AG09309 (cell line): ENCODE results near the gene OR9Q1.

Source experiments
- DNase-seq: peaks from one replicate; pipeline ENCODE4 v3.0.0-alpha.2; 2010; ENCODE audit warnings: low read depth
- H3K4me3 ChIP-seq: 2 replicates; pipeline ENCODE4 v1.5.1; 2011; ENCODE audit warnings: mild to moderate bottlenecking, low read depth, low read length, moderate library complexity; ENCODE audit not compliant: control insufficient read depth
- CTCF ChIP-seq: IDR thresholded peaks from 2 replicates; pipeline ENCODE4 v1.5.1; 2011; ENCODE audit warnings: mild to moderate bottlenecking, low read depth, low read length, inconsistent platforms; ENCODE audit not compliant: insufficient read depth, control insufficient read depth; ENCODE audit errors: missing control alignments

The OR9Q1 gene

DNA sequence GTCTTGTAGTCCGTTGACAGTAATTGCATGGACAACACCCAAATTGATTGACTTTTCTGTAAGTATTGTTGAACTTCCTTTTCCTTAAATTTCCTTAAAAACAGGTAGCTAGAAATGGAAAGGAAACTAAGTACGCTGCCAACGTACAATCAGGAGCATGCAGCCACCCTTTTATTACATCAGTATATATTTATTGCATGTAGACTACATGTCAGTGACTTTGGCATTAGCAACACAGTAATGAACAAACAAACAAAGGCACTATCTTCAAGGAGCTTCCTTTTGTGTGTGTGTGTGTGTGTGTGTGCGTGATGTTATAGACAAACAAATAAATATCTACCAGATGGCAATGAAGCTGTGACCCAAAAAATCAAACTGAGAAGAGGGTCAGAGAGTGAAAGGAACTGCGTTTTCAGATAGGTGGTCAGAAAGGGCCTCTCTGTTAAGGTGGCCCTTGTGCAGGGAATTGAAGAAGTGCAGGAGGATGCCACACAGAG, at the start of gene OR9Q1:
TSS of gene OR9Q1 (plus strand) at position 447 of the 497 bp plus-strand sequence. CDS start 155,564 bp downstream, outside the sequence.
- DNase-seq = no peak
- no peak within 1 kb of the TSS for H3K4me3 ChIP-seq
- TF ChIP-seq CTCF = no peak

DNA sequence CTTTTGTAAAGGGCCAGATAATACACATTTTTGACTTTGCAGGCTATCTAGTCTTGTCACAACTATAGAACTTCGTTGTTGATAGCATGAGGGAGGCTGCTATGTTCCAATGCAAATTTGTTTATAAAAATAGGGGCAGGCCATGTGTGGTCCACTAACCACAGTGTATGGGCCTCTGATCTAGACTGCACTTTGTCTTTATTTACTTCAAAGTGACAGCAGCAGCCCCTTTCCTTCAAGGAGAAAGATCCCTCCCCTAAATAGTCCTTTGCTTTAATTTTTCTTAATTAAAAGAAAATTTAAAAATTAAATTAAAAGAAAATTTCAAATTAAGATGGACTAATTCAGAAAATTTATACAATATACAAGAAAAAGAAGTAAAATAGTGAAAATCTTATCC, 49.5 kb upstream of the OR9Q1 start:
- no peak overlapping the region for H3K4me3 ChIP-seq
- no peak for DNase-seq
- no peak for TF ChIP-seq CTCF

DNA sequence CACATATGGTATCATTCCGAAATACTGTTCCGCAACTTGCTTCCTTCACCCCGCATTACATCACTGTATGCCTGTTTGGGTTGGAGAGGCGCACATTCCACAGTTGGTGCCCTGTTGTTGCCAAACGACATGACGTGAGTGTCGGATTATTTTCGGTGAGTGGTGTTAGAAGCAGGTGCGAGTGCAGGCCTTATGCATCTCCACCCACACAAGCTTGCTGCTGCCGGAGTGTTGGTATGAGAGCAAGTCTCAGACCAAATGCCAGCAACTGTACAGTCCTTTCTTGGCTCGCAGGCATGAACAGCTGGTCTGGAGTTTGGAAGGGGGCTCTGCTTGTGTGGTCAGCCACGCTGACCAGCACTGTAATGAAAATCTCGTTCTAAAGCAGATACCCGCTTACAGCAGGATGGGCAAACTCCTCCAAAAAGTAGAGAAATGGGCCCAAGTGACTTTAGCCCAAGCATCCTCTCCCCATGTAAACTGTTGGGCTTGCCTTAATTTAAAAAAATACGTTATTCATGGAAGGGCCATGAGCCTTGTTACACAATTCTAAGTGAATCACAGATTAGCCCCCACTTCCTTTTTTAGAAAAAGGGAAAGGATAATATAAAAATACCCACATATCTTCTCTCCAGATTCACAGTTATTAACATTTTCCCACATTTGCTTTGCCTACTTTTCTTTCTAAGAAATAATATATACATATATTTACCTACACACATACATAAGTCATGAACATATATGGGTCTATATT, 48.7 kb upstream of the OR9Q1 start:
- TF ChIP-seq CTCF = no peak
- no peak for DNase-seq
- H3K4me3 ChIP-seq = no peak overlapping the region

DNA sequence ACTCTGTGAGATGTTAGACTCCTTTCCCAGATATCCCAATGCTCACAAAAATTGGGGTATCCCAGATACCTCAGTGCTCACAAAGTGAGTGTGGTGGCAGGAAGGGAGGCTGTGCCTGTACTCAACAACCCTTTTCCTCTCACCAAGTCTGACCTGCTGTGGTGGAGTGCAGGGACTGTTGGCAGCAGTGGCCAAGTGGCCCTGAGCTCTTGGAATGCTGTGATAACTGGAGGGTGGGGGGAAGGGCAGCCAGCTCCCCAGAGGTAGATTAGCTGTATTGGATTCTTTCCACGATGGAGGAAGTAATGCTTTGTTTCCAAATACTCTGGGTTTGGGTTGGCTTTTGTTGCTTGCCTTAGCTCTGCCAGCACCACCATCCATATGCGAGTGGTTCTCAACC, 46.0 kb upstream of the OR9Q1 start:
- no peak overlapping the region for H3K4me3 ChIP-seq
- no peak for TF ChIP-seq CTCF
- DNase-seq = no peak

DNA sequence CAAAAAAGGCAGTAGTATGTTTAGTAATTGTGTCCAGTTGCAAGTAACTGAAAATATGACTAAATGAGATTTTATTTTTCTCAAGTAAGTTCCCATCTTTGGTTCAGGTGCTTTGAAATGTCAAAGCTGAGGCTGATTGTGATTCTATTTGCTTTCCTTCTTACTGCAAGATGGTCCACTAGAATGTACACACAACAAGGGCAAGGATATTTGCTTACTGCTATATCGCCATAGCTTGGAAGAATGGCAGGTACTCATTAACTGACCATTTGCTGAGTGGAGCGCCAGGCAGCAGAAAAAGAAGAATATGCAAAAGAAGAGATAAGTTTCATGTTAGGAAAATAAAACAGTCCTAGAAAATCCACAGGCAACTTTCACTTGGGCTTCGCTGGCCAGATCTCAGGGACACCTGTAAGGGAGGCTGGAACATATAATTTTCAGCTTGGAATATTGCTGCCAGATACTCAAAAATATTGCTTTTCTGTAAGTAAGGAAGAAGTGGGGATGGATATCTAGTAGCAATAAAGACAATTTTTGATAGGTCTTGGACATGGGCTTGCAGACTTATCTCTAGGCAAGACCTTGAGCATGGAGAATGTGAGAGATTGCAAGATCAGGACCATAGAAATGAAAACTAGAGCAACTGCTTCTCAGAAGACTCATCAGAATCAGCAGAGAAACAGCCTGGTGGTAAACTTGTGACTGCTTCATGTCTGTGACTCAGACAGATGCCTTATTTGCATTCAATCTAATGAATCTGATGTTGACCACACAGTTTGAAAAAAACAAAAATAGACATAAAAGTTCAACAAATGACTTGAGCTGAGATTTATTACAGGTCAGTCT, 44.8 kb upstream of the OR9Q1 start:
- no peak for TF ChIP-seq CTCF
- no peak for DNase-seq
- H3K4me3 ChIP-seq = no peak overlapping the region

DNA sequence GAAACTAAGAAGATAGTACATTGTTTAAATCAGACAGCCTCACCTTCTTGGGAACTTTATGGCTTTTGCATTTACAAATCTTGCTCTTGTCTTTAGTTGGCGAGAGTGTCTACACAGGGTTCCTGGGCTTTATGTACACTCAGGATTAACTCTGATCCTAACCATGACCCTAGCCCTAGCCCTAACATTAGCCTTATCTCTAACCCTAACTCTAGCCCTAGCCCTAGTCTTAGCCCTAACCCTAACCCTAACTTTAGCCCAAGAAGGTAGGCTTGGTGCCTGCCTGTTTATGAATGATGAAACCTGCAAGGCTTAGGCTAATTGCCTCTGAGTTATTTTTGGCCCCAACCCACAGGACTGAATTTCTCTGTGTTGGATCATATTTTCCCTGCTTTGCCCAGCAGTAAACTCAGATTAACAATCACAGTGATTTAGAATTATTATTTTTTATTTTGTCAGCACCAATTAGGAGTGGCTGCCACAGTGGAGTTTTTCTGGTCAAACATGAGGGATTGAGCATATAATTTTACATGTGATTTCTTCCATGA, 44.1 kb upstream of the OR9Q1 start:
- no peak for TF ChIP-seq CTCF
- DNase-seq = no peak
- H3K4me3 ChIP-seq = no peak overlapping the region
